A549 treated with AZD2906 at 1 μM for 4 hours (cell line): ENCODE data around the gene ZNF30. TPM values are rescaled to one million over a fixed set of nuclear protein-coding genes. Genes with fewer than 3 reads are reported as not detected.

ENCODE experiments used
- total RNA-seq: library from RNA; stranded (reverse); fragments of 200-300 nt; extraction: Qiagen RNA extraction; gene quantifications from 5 replicates; pipeline ENCODE4 v1.2.3, GENCODE V29; 2022

The ZNF30 gene
- total RNA-seq, result 4.4 to 6.0 TPM (median 4.8 TPM) in 5 replicates

GRCh38 chr19:34926685-34927375 lies at the start of gene ZNF30:
TSS of gene ZNF30 (plus strand) at chr19:34926903. CDS start at chr19:34929948, 3,045 bp downstream.

GRCh38 chr19:34963573-34964406 lies 37.1 kb downstream of the ZNF30 start, which contains the start of gene ZNF792:
TSS of gene ZNF792 (minus strand) at chr19:34964229. CDS start at chr19:34963662, 567 bp downstream.

Other genes with a start within 250 kb of the ZNF30 start
- gene SCGB2B2, start 249.7 kb upstream of the ZNF30 start, total RNA-seq, result 0.02 to 0.13 TPM (median 0.10 TPM) in 4 of 5 replicates, not detected in the other
- gene ZNF302, start 249.2 kb upstream of the ZNF30 start, total RNA-seq, result 13.1 to 16.2 TPM (median 15.4 TPM) in 5 replicates
- 7.9 to 12.0 TPM (median 10.6 TPM) in 5 replicates for gene ZNF181, start 192.7 kb upstream of the ZNF30 start, total RNA-seq
- gene ZNF599, start 153.7 kb upstream of the ZNF30 start, total RNA-seq, result 2.0 to 3.0 TPM (median 2.7 TPM) in 5 replicates
- gene ZNF792, start 37.3 kb downstream of the ZNF30 start, total RNA-seq, result 1.3 to 2.1 TPM (median 1.5 TPM) in 5 replicates
- gene GRAMD1A, start 73.4 kb downstream of the ZNF30 start, total RNA-seq, result 131 to 148 TPM (median 145 TPM) in 5 replicates
- gene SCN1B, start 103.6 kb downstream of the ZNF30 start, total RNA-seq, result 11.1 to 20.6 TPM (median 20.1 TPM) in 5 replicates
- 0.08 to 0.11 TPM (median 0.09 TPM) in 5 replicates for gene HPN, start 114.8 kb downstream of the ZNF30 start, total RNA-seq
- gene FXYD3, start 188.9 kb downstream of the ZNF30 start, total RNA-seq, result 0.50 to 0.91 TPM (median 0.80 TPM) in 5 replicates
- 0.10 to 0.41 TPM (median 0.28 TPM) in 5 replicates for gene LGI4, start 208.2 kb downstream of the ZNF30 start, total RNA-seq
- 0.10 to 0.83 TPM (median 0.31 TPM) in 5 replicates for gene FXYD1, start 211.9 kb downstream of the ZNF30 start, total RNA-seq
- gene FXYD7, start 216.4 kb downstream of the ZNF30 start, total RNA-seq, result 0.13 to 0.27 TPM (median 0.17 TPM) in 4 of 5 replicates, not detected in the other
- 179 to 222 TPM (median 213 TPM) in 5 replicates for gene FXYD5, start 227.8 kb downstream of the ZNF30 start, total RNA-seq